ENCODE results near the gene ITPR2. TPM values are rescaled to one million over a fixed set of nuclear protein-coding genes. Genes with fewer than 3 reads are reported as not detected.

The ITPR2 gene
- total and polyA plus RNA-seq, 4 donors = 11.7 to 93.3 (median 35.4) TPM

DNA sequence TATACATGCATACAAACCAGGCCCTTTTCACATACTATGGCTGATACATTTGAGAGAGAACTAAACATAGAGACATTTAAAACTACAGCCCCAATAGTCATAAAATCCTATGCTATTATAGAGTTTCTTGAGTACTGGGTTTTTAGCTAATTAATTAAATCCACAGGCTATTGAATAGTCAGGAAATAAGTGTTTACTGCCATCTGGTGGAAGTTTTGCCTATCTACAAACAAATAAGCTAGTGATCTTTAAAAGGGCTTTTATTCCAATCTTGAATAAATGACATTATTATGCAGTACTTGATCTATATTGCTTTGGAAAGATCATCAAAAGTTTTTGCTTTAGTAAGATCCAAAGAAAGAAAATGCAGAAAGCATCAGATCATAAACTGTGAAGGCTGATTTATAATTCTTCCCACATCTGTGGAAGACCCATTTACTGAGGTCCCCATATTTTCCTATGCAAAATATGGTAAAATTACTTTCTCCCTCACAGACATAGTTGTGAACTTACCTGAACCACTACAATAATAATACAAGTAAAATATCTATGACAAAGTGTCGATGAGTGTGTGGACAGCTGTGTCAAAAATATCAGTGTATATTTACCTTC is 131.3 kb downstream of the ITPR2 start:
- Histone ChIP-seq H3K27me3 (ENCODE audit: control insufficient read depth in 4 of 4, insufficient read depth in 4 of 4, low read length in 3 of 4) (no peaks in the 10 kb centered on the region), H3K9ac (ENCODE audit: low read depth in 1 of 2, low read length in 2 of 2) (no peak overlapping the region)

GRCh38 chr12:26700430-26700829 is 132.6 kb downstream of the ITPR2 start:
- DNase-seq (ENCODE audit: low spot score) = no peak
- no peak overlapping the region for H3K9ac ChIP-seq (ENCODE audit: low read depth in 1 of 2, low read length in 2 of 2)
- no peaks in the 10 kb centered on the region for H3K9me3 ChIP-seq (ENCODE audit: control insufficient read depth in 4 of 4, low read length in 3 of 4)
- 94% methylated on average over 4 of the region's 4 CpGs for WGBS
- no peak overlapping the region for H3K27ac ChIP-seq (ENCODE audit: low read depth in 1 of 2, low read length in 2 of 2)
- H3K4me3 ChIP-seq (ENCODE audit: low read depth in 1 of 3, low read length in 3 of 3) = no peak overlapping the region
- peaks cover 5 to 13% (median 12%) of the 10 kb centered on the region in 4 donors for H3K4me1 ChIP-seq (ENCODE audit: control insufficient read depth in 4 of 4, insufficient read depth in 4 of 4, low read length in 3 of 4)
- H3K27me3 ChIP-seq (ENCODE audit: control insufficient read depth in 4 of 4, insufficient read depth in 4 of 4, low read length in 3 of 4) = no peaks in the 10 kb centered on the region
- TF ChIP-seq YY1 (IDR thresholded peaks at IDR 0.05) = no peak
- TF ChIP-seq HNF4A (conservative IDR thresholded peaks at IDR 0.05) = peak in 1 of 2 donors; percentile 48
- TF ChIP-seq EGR1 (IDR thresholded peaks at IDR 0.05; ENCODE audit: low read depth in 2 of 2) = no peak
- TF ChIP-seq FOXA2 (IDR thresholded peaks at IDR 0.05) = no peak
- TF ChIP-seq, protein P1, sequence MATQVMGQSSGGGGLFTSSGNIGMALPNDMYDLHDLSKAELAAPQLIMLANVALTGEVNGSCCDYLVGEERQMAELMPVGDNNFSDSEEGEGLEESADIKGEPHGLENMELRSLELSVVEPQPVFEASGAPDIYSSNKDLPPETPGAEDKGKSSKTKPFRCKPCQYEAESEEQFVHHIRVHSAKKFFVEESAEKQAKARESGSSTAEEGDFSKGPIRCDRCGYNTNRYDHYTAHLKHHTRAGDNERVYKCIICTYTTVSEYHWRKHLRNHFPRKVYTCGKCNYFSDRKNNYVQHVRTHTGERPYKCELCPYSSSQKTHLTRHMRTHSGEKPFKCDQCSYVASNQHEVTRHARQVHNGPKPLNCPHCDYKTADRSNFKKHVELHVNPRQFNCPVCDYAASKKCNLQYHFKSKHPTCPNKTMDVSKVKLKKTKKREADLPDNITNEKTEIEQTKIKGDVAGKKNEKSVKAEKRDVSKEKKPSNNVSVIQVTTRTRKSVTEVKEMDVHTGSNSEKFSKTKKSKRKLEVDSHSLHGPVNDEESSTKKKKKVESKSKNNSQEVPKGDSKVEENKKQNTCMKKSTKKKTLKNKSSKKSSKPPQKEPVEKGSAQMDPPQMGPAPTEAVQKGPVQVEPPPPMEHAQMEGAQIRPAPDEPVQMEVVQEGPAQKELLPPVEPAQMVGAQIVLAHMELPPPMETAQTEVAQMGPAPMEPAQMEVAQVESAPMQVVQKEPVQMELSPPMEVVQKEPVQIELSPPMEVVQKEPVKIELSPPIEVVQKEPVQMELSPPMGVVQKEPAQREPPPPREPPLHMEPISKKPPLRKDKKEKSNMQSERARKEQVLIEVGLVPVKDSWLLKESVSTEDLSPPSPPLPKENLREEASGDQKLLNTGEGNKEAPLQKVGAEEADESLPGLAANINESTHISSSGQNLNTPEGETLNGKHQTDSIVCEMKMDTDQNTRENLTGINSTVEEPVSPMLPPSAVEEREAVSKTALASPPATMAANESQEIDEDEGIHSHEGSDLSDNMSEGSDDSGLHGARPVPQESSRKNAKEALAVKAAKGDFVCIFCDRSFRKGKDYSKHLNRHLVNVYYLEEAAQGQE (IDR thresholded peaks at IDR 0.05) = no peak
- peak; percentile 59 for TF ChIP-seq ATF3 (IDR thresholded peaks at IDR 0.05)
- TF ChIP-seq CTCF (IDR thresholded peaks at IDR 0.05; ENCODE audit: low read depth, low read length, missing input control) = no peak
- TF ChIP-seq RXRA (IDR thresholded peaks at IDR 0.05) = peak in 1 of 2 donors; percentile 62
- TF ChIP-seq JUND (IDR thresholded peaks at IDR 0.05) = no peak
- TF ChIP-seq MAX (IDR thresholded peaks at IDR 0.05) = no peak
- TF ChIP-seq GABPA (IDR thresholded peaks at IDR 0.05 in 1 of 2, conservative IDR thresholded peaks at IDR 0.05 in 1 of 2) = no peak
- no peak for TF ChIP-seq TAF1 (conservative IDR thresholded peaks at IDR 0.05)
- peaks cover 0 to 25% (median 18%) of the 10 kb centered on the region in 4 donors for H3K36me3 ChIP-seq (ENCODE audit: control insufficient read depth in 4 of 4, insufficient read depth in 3 of 4, low read depth in 1 of 4, low read length in 3 of 4)

More for the DNA sequence above, 131.3 kb downstream of the ITPR2 start:
- H3K27ac ChIP-seq (ENCODE audit: low read depth in 1 of 2, low read length in 2 of 2) = no peak overlapping the region
- H3K4me1 ChIP-seq (ENCODE audit: control insufficient read depth in 4 of 4, insufficient read depth in 4 of 4, low read length in 3 of 4) = peaks cover 5 to 20% (median 20%) of the 10 kb centered on the region in 4 donors
- no peak overlapping the region for H3K4me3 ChIP-seq (ENCODE audit: low read depth in 1 of 3, low read length in 3 of 3)
- no peaks in the 10 kb centered on the region for H3K9me3 ChIP-seq (ENCODE audit: control insufficient read depth in 4 of 4, low read length in 3 of 4)
- TF ChIP-seq MAX (IDR thresholded peaks at IDR 0.05) (no peak), RAD21 (IDR thresholded peaks at IDR 0.05) (peak; percentile 79 to 82), CTCF (IDR thresholded peaks at IDR 0.05; ENCODE audit: low read depth, low read length, missing input control) (peak; percentile 55)
- WGBS = 88% methylated on average over 1 of the region's 1 CpG
- H3K36me3 ChIP-seq (ENCODE audit: control insufficient read depth in 4 of 4, insufficient read depth in 3 of 4, low read depth in 1 of 4, low read length in 3 of 4) = peaks cover 0 to 19% (median 10%) of the 10 kb centered on the region in 4 donors
- no peak for DNase-seq (ENCODE audit: low spot score)
